Lower leg skin (tissue), 4 donors: ENCODE data around the gene DBNL. TPM values are rescaled to one million over a fixed set of nuclear protein-coding genes. Genes with fewer than 3 reads are reported as not detected.

Experiments used
- DNase-seq, 2 donors: peaks; one replicate each; pipeline ENCODE4 v3.0.0-alpha.2; 2019; ENCODE audit warnings: low spot score in 2 of 2
- H3K4me3 ChIP-seq: fragments of 200-600 bp; sonication (generic); 2 replicates; pipeline ENCODE4 v1.5.1; 2017; ENCODE audit warnings: mild to moderate bottlenecking, low read depth; ENCODE audit not compliant: poor library complexity, severe bottlenecking
- CTCF ChIP-seq, 3 donors: fragments of 450-650 bp; IDR thresholded peaks; one replicate each; pipeline ENCODE4 v1.5.1; 2016; ENCODE audit warnings: antibody characterized with exemption in 3 of 3, mild to moderate bottlenecking in 3 of 3, moderate library complexity in 2 of 3
- POLR2A ChIP-seq, 2 donors: fragments of 450-650 bp; IDR thresholded peaks; one replicate each; pipeline ENCODE4 v1.6.1; 2016 to 2017; ENCODE audit warnings: antibody characterized with exemption in 2 of 2, mild to moderate bottlenecking in 1 of 2, moderate library complexity in 1 of 2
- WGBS, 2 donors: methylation state at CpG; one replicate each; pipeline ENCODE4 v1.1.5; 2018; 5-methylcytosine and 5-hydroxymethylcytosine counted together
- intact Hi-C: fragments of 100-400 bp; cut with DNase I; formaldehyde crosslinking; loops from one replicate; pipeline ENCODE4 v1.15.0; 2023; ENCODE audit warnings: low total_unique reads
- total RNA-seq, 4 donors: library from RNA; depleted of rRNA; stranded (reverse); fragments of >200 nt; gene quantifications; one replicate each; pipeline ENCODE4 v1.1.0, GENCODE V29; 2016

DBNL gene
- total RNA-seq, 4 donors from 2014 or later, result 81.3 to 122 (median 106) TPM

- TF ChIP-seq POLR2A (IDR thresholded peaks at IDR 0.05) (no peak), CTCF (IDR thresholded peaks at IDR 0.05) (no peak)
- H3K4me3 ChIP-seq, result no peak overlapping the region
- intact Hi-C loops, result no loop called here
- no peak for DNase-seq
- 72 to 75% methylated on average over 4 of the region's 4 CpGs for WGBS, 2 donors
These were observed 40.2 kb downstream of the DBNL start for GRCh38 chr7:44084701-44085100.

GRCh38 chr7:44085546-44085945, 41.0 kb downstream of the DBNL start:
- DNase-seq, result no peak
- TF ChIP-seq POLR2A (IDR thresholded peaks at IDR 0.05), result no peak
- no peak for TF ChIP-seq CTCF (IDR thresholded peaks at IDR 0.05)
- intact Hi-C loops, result no loop called here
- no peak overlapping the region for H3K4me3 ChIP-seq
- whole genome bisulfite sequencing, 2 donors, result 63 to 69% methylated on average over 3 of the region's 3 CpGs

DNA sequence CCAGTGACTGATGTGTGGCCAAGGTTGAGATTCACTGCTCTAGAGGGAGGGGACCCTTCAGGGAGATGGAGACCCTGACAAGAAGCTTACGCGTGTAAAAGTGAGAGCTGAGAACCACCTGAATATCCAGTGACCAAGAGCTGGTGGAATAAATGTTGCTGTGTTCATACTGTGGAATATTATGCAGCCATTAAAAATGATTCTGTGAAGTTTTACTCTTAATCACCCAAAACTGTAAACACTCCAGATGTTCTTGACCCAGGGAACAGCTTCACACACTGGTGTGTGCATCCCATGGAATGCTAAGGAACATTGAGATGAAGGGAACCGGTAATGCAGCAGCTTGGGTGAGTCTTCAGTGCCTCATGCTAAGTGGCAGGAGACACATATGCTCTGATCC, 42.1 kb downstream of the DBNL start:
- 96 to 97% methylated on average over 3 of the region's 3 CpGs for WGBS, 2 donors
- no peak overlapping the region for H3K4me3 ChIP-seq
- TF ChIP-seq POLR2A (IDR thresholded peaks at IDR 0.05) (no peak), CTCF (IDR thresholded peaks at IDR 0.05) (no peak)
- intact Hi-C loops, result no loop called here
- no peak for DNase-seq

DNA sequence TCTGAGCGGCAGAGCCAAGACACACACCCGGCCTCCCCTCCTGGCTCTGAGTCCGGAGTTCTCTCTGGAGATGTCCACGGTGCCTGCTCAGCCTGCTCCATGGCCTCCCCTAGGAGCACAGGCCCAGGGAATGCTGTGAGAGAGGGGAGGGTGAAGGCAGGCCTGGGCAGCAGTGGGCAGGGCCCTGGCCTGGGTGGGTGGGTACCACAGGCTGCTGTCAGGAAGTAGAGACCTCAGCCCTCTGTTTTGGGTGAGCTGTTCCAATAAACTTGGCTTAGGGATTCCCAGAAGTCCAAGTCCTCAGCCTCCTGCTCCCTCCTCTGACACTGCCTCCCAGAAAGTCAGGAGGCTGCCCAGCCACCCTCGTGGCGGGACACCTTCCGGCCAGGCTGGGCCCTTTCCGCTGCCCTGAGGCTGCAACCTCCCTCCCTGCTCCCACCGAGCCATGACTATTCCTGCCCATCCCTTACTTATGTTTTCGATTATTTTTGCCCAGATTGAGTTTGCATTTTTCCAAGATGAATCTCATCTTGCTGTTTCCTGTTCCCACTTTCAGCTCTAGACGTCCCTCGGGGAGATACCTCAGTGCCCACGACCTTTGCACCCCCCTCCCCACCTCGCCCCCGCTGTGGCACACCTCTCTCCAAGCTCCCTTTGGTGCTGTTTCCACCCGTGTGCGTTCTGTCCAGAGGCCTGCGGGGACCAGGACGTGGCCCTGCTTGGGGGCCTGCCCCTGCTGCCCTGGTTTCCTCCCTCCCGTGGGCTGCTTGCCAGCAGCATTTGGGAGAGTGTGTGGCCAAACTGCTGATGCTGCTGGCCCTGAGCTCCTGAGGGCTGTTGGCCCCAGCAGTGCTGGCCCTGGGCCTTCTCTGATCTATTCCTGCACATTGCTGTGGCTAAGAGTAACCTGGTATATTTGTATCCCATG, 43.7 kb downstream of the DBNL start:
- DNase-seq, result no peak
- no peak for TF ChIP-seq POLR2A (IDR thresholded peaks at IDR 0.05)
- TF ChIP-seq CTCF (IDR thresholded peaks at IDR 0.05), result no peak
- H3K4me3 ChIP-seq, result no peak overlapping the region
- 53 to 56% methylated on average over 17 to 20 of the region's 20 CpGs for WGBS, 2 donors
- intact Hi-C loops, result no loop called here

- no peak for DNase-seq
- 78 to 89% methylated on average over 6 of the region's 6 CpGs for WGBS, 2 donors
- H3K4me3 ChIP-seq, result no peak overlapping the region
- TF ChIP-seq CTCF (IDR thresholded peaks at IDR 0.05) (no peak), POLR2A (IDR thresholded peaks at IDR 0.05) (no peak)
- intact Hi-C loops, result no loop called here
These were observed 48.7 kb downstream of the DBNL start for GRCh38 chr7:44093102-44093641.
